GM18858 (cell line): ENCODE measurements around the gene CD33.
"Not testable (repeated sequence)": the region's sequence is repeated elsewhere in the genome, so short reads cannot be mapped to it uniquely, and the experiment has no call there.

ENCODE experiments used
- ATAC-seq: cut with Tn5 transposase; IDR thresholded peaks from one replicate; pipeline ENCODE4 v1.9.1; 2021; ENCODE audit not compliant: unreplicated experiment

Gene CD33

GRCh38 chr19:51210191-51210784 is 14.6 kb upstream of the CD33 start:
- ATAC-seq: no peak

DNA sequence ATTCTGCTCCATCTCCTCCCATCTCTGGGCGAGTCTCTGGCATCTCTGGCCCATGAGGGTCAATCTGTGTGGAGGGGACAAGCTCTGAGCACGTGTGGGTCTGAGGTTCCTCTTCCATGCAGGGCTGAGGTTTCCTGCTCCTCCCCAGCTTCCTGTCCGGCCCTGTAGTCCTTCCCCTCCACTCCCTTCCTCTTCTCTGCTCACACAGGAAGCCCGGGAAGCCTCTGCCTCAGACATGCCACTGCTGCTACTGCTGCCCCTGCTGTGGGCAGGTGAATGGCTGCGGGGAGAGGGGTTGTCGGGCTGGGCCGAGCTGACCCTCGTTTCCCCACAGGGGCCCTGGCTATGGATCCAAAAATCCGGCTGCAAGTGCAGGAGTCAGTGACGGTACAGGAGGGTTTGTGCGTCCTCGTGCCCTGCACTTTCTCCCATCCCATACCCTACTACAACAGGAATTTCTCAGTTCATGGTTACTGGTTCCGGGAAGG is 14.0 kb upstream of the CD33 start:
- ATAC-seq: not testable (repeated sequence)

DNA sequence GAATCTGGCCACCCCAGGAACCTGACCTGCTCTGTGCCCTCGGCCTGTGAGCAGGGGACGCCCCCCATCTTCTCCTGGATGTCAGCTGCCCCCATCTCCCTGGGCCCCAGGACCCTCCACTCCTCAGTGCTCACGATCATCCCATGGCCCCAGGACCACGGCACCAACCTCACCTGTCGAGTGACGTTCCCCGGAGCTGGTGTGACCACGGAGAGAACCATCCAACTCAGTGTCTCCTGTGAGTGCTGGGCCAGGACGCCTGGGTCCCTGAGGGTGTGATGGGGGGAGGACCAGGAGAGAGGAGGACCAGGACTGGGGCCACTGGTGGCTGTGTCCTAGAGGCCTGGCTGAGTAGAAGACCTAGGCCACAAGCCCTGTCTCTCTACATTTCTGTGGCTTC is 13.0 kb upstream of the CD33 start:
- no peak for ATAC-seq

DNA sequence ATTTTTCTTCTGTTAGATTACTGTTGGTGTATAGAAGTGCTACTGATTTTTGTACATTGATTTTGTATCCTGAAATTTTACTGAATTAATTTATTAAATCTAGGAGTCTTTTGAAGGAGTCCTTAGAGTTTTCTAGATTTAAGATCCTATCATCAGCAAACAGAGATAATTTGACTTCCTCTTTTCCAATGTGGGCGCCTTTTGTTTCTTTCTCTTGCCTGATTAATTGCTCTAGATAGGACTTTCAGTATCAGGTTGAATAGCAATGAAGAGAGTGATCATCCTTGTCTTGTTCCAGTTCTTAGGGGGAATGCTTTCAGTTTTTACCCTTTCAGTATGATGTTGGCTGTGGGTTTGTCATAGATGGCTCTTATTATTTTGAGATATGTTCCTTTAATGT is 5.6 kb upstream of the CD33 start:
- no peak for ATAC-seq

GRCh38 chr19:51219971-51220370 is 4.9 kb upstream of the CD33 start:
- no peak for ATAC-seq

DNA sequence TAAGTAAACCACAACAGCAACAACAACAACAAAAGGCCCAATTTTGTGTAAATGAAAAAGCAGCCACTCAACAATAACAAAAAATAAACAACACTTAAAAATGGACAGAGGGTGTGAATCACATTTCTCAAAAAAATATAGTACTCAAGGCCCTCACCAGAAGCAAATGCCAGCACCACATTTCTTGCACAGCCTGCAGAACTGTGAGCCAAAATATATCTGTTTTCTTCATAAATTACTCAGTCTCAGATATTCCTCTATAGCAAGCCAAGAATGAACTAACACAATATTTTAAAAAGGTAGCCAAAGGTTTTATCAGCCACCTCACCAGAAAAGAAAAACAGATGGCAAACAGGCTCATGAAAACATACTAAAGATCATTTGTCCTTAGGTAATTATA is 3.9 kb upstream of the CD33 start:
- no peak for ATAC-seq

DNA sequence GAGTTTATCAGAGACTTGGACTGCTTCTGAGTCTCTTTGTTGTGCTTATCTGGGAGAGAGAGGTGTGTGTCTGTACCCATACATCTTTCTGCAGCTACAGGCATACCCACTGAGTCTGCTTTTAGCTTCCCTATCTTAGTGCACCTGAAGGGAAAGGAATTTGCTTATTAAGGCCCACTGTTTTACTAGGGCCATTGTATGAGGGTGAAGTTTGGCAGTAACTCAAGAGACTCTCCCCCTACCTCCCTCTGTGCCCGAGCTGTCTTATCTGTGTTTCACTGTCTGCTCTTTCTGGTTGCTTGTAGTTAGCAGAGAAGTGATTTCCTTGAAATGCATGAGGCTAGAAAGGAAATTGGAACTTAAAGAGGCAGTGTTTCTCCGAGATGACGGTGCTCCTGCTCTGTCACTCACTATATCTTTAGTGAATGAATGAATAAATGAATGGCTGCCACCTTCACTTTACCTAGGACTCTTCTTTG is 678 bp upstream of the CD33 start:
- no peak for ATAC-seq

DNA sequence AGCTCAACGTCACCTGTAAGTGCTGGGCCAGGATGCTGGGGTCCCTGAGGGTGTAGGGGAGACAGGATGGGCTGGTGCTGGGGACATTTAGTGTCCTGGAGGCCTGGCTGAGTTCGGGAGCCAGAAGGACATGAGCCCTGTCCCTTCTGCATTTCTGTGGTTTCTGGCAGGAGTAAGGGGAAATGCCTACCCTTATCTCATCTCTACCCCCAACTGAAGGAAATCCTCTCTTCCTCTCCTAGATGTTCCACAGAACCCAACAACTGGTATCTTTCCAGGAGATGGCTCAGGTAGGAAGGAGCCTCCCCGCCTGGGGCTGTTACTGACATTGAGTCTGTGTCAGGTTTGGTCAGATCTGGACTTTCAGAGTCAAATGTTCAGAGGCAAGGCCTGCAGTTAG is 1.2 kb downstream of the CD33 start:
- ATAC-seq: no peak

GRCh38 chr19:51227326-51227725 is 2.4 kb downstream of the CD33 start:
- no peak for ATAC-seq

GRCh38 chr19:51227966-51228365 is 3.1 kb downstream of the CD33 start:
- ATAC-seq: no peak

DNA sequence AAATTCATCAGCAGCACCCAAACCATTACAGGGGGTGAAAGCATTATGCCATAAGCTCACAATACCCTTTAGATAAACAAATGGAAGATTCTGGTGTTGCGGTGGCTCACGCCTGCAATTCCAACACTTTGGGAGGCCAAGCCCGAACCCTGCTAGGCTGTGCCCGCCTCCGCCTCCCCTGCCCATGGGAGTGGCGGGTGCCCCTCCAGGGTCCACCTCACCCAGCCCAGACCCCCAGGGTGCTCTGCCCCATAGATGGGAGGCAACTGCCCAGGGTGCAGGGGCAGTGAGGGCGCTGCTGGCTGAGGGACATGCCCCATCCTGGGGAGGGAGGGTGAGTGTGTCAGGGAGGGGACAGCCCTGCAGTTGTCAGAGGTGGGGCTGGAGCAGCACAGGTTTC is 16.0 kb downstream of the CD33 start:
- no peak for ATAC-seq

- no peak for ATAC-seq
Observed at GRCh38 chr19:51242881-51243630, 18.2 kb downstream of the CD33 start.

- no peak for ATAC-seq
Observed at GRCh38 chr19:51246164-51246552, 21.3 kb downstream of the CD33 start.

DNA sequence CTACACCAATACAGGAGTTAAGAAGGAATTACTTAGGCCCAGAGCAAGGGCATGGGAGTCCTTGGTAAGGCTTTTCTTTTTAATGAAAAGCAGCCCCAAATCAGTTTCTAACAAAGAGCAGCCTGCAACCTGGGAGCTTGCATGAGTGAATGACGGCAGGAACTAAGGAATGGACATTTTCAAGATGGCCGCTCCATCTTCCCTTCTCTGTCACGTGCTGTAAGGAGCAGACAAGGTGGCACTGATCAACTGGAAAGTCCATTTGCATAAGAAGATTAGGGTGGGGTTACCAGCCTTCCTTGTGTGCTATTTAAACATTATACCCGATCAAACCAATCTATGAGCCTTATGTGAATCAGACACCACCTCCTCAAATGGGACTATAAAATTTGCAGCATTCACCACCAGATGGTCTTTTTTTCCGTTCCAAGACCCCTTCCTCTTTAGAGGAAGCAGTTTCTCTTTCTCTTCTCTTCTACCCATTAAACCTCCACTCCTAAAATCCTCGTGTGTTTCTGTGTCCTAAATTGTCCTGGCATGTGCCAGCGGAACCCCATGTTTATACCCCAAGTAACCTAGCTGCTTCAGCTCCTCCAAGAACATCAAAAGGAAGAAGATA is 23.2 kb downstream of the CD33 start:
- no peak for ATAC-seq

DNA sequence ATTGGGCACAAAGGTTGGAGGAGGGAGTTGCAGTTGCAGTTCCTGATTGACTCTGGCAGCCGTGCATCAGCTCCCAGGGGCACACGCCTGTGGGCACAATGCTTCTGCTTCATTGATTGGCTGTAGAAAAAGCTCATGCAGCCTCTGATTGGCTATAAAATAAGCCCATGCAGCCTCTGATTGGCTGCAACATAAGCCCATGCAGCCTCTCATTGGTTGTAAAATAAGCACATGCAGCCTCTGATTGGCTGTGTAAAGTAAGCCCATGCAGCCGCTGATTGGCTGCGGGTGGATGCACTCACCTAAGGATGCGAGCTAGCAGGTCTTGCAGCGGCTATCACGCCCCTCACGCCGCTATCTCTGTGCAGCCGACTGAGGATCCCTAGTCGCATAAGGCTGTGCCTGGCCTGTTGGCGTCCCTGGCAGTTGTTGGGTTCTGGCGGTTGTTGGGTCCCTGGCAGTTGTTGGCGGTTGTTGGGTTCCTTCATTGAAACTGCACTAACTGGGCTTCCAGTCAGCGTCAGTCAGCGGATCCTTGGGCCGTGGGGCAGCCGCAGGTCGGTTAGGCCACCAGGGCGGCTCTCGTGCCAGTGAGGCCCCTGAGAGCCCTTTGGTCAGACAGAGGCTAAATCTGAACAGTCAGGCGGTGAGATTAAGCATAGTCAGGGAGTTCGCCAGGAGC is 26.0 kb downstream of the CD33 start, which contains the start of gene SIGLECL1:
Gene SIGLECL1, plus strand, starts transcription at position 295 of the 682 bp plus-strand sequence. CDS start 12,993 bp downstream, outside the sequence.
- no peak for ATAC-seq

DNA sequence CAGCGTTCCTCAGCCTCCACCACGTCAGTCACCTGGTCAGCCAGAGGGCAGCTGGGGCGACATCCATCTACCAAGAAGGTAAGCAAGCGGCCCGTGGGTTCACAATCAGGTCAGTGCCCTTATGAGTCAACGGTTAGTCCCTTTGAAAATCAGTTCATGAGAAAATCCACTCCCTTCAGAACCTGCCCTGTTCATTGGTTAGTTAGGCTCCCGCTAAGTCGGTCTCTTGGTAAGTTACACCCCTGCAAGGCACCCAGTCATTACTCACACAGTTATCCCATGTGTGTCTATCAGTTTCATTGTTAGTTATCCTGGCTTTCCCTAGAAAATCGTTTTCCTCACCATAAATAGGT is 26.6 kb downstream of the CD33 start:
- ATAC-seq: no peak

DNA sequence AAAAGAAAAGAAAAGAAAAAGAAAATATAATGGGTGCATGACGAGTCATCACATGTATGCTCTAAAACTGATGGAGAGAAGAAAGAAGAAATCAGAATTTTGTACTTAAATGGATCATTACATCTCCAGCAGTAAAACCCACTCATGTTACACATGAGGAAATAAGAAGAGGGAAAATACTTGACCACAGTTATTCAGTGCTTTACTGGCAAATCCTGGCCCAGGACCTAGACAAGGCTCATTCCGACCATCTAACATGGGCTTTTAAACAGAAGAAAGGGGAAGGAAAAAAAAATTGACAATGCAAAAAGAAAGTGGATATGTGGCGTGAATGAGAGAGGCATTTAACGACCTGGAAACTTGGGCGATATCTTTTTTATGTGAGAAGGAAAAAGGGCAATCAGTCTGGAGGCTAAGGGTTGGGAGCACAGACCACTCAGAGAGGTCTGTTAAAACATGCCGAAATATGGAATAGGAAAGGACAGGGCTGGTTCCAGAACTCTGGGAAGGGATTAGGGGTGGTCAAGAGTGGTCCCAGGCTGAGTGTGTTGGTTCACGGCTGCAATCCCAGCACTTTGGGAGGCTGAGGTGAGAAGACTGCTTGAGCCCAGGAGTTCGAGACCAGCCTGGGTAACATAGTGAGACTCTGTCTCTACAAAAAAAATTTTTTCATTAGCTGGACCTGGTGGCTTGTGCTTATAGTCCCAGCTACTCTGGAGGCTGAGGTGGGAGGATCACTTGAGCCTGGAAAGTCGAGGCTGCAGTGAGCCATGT is 27.6 kb downstream of the CD33 start:
- no peak for ATAC-seq

DNA sequence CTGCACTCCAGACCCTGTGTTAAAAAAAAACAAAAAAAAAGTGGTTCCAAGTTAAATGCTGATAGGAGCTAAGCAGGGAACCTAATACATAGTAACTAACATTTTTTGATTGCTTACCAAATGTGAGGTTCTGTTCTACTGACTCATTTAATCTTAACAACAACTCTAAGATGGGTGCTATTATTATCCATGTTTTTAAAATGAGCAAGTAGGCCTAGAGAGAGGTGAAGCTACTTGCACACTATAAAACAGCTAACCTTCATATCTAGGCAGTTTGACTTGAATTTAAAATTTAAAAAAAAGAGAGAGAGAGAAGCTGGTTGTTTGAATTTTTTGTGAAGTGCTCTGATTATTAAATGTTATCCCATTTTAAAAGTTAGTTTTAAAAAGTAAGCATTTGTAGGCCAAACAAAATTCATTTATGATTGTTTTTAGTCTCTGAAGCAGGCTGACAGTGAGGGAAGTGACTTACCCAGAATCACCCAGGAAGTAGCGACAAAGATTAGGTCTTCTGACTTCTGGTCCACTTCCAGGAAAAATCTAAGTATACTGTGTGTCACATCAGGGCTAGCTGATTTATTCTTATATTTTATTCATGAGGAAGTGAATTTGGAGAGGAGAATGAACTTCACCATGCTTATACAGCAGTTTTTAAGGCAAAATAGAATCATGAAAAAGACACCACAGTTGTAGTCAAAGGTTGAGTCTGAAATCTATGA is 28.4 kb downstream of the CD33 start:
- no peak for ATAC-seq

DNA sequence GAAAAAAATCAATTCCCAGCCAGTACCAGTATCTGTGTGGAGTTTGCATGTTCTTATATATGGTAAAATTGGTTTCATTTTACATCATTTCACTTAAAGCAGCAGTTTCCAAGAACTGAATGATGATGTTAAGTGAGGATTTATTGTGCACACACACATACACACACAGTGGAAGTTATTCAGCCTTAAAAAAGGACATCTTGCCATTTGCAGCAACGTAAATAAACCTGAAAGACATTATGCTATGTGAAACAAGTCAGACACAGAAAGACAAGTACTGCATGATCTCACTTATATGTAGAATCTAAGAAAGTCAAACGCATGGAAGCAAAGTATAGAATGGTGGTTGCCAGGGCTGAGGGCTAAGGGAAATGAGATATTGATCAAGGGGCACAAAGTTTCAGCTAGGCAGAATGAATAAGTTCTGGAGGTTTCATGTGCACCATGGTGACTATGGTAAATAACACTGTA is 31.3 kb downstream of the CD33 start:
- ATAC-seq: no peak

- no peak for ATAC-seq
Observed at GRCh38 chr19:51257471-51257870, 32.6 kb downstream of the CD33 start.
